ENCODE results near the gene PPP5C. TPM values are rescaled to one million over a fixed set of nuclear protein-coding genes. Genes with fewer than 3 reads are reported as not detected.

Gene PPP5C
- total and polyA plus RNA-seq, 4 experiments from 2014 or later = 16.3 to 38.5 (median 33.8) TPM

DNA sequence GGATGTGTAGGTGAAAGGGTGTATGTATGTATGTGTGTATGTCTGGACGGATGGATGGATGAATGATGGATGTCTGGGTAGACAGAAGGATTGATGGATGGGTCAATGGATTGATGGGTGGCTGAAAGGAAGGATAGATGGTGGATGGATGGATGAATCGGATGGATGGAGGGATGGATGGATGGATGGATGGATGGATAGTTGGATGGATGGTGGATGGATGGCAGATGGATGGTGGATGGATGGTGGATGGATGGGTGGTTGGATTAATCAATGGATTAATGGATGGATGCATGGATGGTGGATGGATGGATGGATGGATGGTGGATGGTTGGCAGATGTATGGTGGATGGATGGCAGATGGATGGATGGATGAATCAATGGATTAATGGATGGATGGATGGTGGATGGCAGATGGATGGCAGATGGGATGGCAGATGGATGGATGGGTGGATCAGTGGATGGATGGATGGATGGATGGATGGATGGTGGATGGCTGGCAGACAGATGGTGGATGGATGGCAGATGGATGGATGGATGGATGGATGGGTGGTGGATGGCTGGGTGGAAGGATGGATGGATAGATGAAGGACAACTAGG, 16.5 kb upstream of the PPP5C start:
- H3K9me3 Mint-ChIP-seq = peaks cover 0 to 38% (median 31%) of the 10 kb centered on the region in 8 donors
- no peak overlapping the region for H3K27ac ChIP-seq (ENCODE audit: low read depth, low read length)
- ChIA-PET POLR2A (ENCODE audit: partially characterized antibody) (no interaction called here), CTCF (ENCODE audit: partially characterized antibody) (no interaction called here)
- no peaks in the 10 kb centered on the region for H3K4me1 ChIP-seq (ENCODE audit: insufficient read depth, low read length)
- H3K27me3 ChIP-seq (ENCODE audit: insufficient read depth, low read length) = no peaks in the 10 kb centered on the region
- no peak overlapping the region for H3K4me3 Mint-ChIP-seq
- peaks cover 0 to 2% (median 0%) of the 10 kb centered on the region in 4 donors for H3K4me1 Mint-ChIP-seq
- H3K4me3 ChIP-seq (ENCODE audit: low read length in 2 of 2) = no peak overlapping the region
- H3K36me3 ChIP-seq (ENCODE audit: insufficient read depth, low read length) = no peaks in the 10 kb centered on the region
- H3K9me3 ChIP-seq (ENCODE audit: control insufficient read depth in 1 of 2, low read length in 2 of 2) = peaks cover 0 to 17% of the 10 kb centered on the region in 2 donors
- H3K27ac Mint-ChIP-seq = no peak overlapping the region
- intact Hi-C loops (cut with micrococcal nuclease) = no loop called here
- peaks cover 0 to 12% of the 10 kb centered on the region in 2 donors for H3K27me3 Mint-ChIP-seq
- H3K36me3 Mint-ChIP-seq = peaks cover 6 to 21% of the 10 kb centered on the region in 2 donors
- DNase-seq = no peak

DNA sequence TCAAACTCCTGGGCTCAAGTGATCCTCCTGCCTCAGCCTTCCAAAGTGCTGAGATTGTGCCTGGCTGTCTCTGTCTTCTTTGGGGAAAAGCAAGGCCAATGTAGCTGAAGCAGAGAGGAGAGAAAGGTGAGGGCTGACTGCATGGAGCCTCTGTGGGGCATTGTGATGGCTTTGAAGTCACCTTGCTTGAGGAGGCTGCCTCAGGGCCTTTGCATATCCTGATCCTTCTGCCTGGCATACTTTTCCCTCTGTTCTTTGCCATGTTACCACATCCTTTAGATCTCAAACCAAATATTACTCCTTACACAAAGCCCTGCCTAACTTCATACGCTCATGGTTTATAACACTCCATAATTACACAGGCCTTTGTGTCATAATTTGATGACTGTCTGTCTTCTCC, 9.4 kb upstream of the PPP5C start:
- Mint-ChIP-seq H3K9me3 (no peaks in the 10 kb centered on the region), H3K27ac (no peak overlapping the region), H3K4me1 (peaks cover 0 to 2% (median 0%) of the 10 kb centered on the region in 4 donors), H3K27me3 (peaks cover 0 to 2% of the 10 kb centered on the region in 2 donors), H3K4me3 (no peak overlapping the region), H3K36me3 (no peaks in the 10 kb centered on the region)
- intact Hi-C loops (cut with micrococcal nuclease) = no loop called here
- no peaks in the 10 kb centered on the region for H3K27me3 ChIP-seq (ENCODE audit: insufficient read depth, low read length)
- no peaks in the 10 kb centered on the region for H3K36me3 ChIP-seq (ENCODE audit: insufficient read depth, low read length)
- CTCF ChIA-PET (ENCODE audit: partially characterized antibody) = no interaction called here
- H3K4me3 ChIP-seq (ENCODE audit: low read length in 2 of 2) = no peak overlapping the region
- POLR2A ChIA-PET (ENCODE audit: partially characterized antibody) = no interaction called here
- no peaks in the 10 kb centered on the region for H3K9me3 ChIP-seq (ENCODE audit: control insufficient read depth in 1 of 2, low read length in 2 of 2)
- H3K27ac ChIP-seq (ENCODE audit: low read depth, low read length) = no peak overlapping the region
- H3K4me1 ChIP-seq (ENCODE audit: insufficient read depth, low read length) = no peaks in the 10 kb centered on the region
- DNase-seq = no peak

DNA sequence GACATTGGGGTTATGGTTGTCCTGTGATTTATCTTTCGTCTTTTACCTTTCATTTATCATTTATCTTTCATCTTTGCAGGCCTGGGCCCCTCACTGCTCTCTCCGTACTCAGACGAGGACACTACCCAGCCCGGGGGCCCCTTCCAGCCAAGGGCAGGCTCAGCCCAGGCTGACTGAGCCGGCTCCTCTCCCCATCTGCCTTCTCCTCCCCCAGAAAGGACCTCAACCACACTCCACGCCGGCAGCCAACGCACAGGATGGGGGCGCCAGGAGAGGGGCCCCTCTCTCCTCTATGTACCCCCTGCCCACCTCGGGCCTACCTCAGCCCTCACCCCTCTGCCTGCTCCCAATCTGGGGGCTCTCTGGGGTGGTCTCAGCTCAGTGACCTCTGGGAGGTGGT, 7.4 kb upstream of the PPP5C start:
- CTCF ChIA-PET (ENCODE audit: partially characterized antibody) = no interaction called here
- H3K27me3 ChIP-seq (ENCODE audit: insufficient read depth, low read length) = no peaks in the 10 kb centered on the region
- H3K27ac ChIP-seq (ENCODE audit: low read depth, low read length) = no peak overlapping the region
- Mint-ChIP-seq H3K4me1 (no peaks in the 10 kb centered on the region), H3K36me3 (no peaks in the 10 kb centered on the region), H3K4me3 (no peak overlapping the region), H3K27ac (no peak overlapping the region), H3K27me3 (peaks cover 0 to 2% of the 10 kb centered on the region in 2 donors), H3K9me3 (no peaks in the 10 kb centered on the region)
- no peaks in the 10 kb centered on the region for H3K36me3 ChIP-seq (ENCODE audit: insufficient read depth, low read length)
- no peak overlapping the region for H3K4me3 ChIP-seq (ENCODE audit: low read length in 2 of 2)
- DNase-seq = no peak
- no peaks in the 10 kb centered on the region for H3K9me3 ChIP-seq (ENCODE audit: control insufficient read depth in 1 of 2, low read length in 2 of 2)
- POLR2A ChIA-PET (ENCODE audit: partially characterized antibody) = no interaction called here
- intact Hi-C loops (cut with micrococcal nuclease) = no loop called here
- no peaks in the 10 kb centered on the region for H3K4me1 ChIP-seq (ENCODE audit: insufficient read depth, low read length)

DNA sequence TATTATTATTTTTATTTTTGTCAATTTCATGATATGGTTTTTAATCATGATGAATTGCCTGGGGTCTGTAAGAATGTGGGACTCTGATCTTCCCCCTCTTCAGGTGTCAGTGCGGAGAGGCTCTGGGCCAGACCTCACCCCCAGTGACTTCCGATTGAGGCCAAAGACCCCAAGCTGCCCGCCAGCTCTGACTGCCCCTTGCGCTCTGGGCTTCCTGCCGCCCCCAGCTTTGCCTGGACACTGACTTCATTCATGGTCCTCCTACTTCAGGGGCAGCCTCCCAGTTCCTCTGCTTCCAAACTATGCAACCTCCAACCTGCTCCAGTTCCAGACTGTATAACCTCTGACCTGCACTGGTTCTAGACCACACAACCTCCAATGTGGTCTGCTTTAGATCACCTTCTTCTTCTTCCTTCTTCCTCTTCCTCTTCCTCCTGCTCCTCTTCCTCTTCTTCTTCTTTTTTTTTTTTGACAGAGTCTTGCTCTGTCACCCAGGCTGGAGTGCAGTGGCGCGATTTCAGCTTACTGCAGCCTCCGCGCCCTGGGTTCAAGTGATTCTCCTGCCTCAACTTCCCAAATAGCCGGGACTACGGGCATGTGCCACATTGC, 6.7 kb upstream of the PPP5C start:
- Mint-ChIP-seq H3K4me3 (peak overlapping the region in 1 of 8 donors; percentile 53), H3K9me3 (no peaks in the 10 kb centered on the region), H3K4me1 (peaks cover 0 to under 1% (median 0%) of the 10 kb centered on the region in 4 donors), H3K27ac (no peak overlapping the region), H3K36me3 (no peaks in the 10 kb centered on the region), H3K27me3 (peaks cover 0 to 2% of the 10 kb centered on the region in 2 donors)
- POLR2A ChIA-PET (ENCODE audit: partially characterized antibody) = no interaction called here
- Histone ChIP-seq H3K27me3 (ENCODE audit: insufficient read depth, low read length) (no peaks in the 10 kb centered on the region), H3K27ac (ENCODE audit: low read depth, low read length) (no peak overlapping the region), H3K4me3 (ENCODE audit: low read length in 2 of 2) (no peak overlapping the region), H3K9me3 (ENCODE audit: control insufficient read depth in 1 of 2, low read length in 2 of 2) (no peaks in the 10 kb centered on the region), H3K4me1 (ENCODE audit: insufficient read depth, low read length) (no peaks in the 10 kb centered on the region), H3K36me3 (ENCODE audit: insufficient read depth, low read length) (no peaks in the 10 kb centered on the region)
- CTCF ChIA-PET (ENCODE audit: partially characterized antibody) = no interaction called here
- intact Hi-C loops (cut with micrococcal nuclease) = no loop called here
- no peak for DNase-seq

DNA sequence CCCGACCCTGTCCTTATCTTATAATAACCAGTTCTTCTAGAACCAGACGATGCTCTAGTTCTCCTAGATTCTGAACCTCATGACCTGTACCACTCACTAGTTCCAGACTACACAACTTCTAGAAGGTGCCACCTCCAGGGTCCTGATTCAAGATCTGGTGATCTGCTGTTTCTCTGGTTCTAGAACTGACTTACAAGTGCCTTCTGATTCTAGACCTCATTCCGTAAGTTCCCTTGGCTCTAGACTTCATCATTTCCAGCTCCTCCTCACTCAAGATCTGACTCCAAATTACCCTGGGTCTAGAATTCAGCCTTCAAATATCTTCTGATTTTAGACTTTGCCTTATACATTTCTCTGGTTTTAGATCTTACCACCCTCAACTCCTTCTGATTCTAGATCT, 5.0 kb upstream of the PPP5C start:
- no peak overlapping the region for H3K27ac Mint-ChIP-seq
- intact Hi-C loops (cut with micrococcal nuclease) = no loop called here

DNA sequence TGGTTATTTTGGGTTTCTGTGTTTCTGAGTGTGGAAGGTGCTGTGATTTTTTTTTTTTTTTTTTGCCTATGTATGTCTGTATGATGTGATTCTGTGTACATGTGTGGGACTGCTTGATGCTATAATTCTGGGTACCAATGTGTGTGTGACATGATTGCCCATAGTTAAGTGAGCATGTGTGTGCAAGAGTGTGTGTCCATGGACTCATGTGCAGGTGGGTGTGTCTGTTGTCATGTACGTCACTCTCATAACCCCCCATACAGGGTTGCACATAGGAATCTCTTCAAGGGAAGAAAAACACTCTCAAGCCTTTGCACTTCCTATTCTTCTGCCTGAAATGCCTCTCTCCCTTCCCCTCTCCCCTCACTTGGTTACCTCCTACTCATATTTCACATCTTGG, 2.5 kb upstream of the PPP5C start:
- no peak overlapping the region for H3K27ac ChIP-seq (ENCODE audit: low read depth, low read length)
- H3K9me3 Mint-ChIP-seq = peaks cover 0 to 1% (median 0%) of the 10 kb centered on the region in 8 donors
- no peaks in the 10 kb centered on the region for H3K27me3 ChIP-seq (ENCODE audit: insufficient read depth, low read length)
- DNase-seq = no peak
- ChIA-PET POLR2A (ENCODE audit: partially characterized antibody) (no interaction called here), CTCF (ENCODE audit: partially characterized antibody) (no interaction called here)
- H3K27me3 Mint-ChIP-seq = peaks cover 0 to 2% of the 10 kb centered on the region in 2 donors
- H3K36me3 ChIP-seq (ENCODE audit: insufficient read depth, low read length) = no peaks in the 10 kb centered on the region
- peaks cover 23 to 41% (median 30%) of the 10 kb centered on the region in 4 donors for H3K4me1 Mint-ChIP-seq
- H3K9me3 ChIP-seq (ENCODE audit: control insufficient read depth in 1 of 2, low read length in 2 of 2) = no peaks in the 10 kb centered on the region
- peak overlapping the region in 1 of 7 donors; percentile 56 for H3K27ac Mint-ChIP-seq
- peaks cover 21% of the 10 kb centered on the region for H3K4me1 ChIP-seq (ENCODE audit: insufficient read depth, low read length)
- intact Hi-C loops (cut with micrococcal nuclease) = no loop called here
- H3K4me3 Mint-ChIP-seq = peak overlapping the region in 2 of 8 donors; percentile 14 to 64
- no peak overlapping the region for H3K4me3 ChIP-seq (ENCODE audit: low read length in 2 of 2)
- H3K36me3 Mint-ChIP-seq = peaks cover 4 to 8% of the 10 kb centered on the region in 2 donors

More for the DNA sequence above, 5.0 kb upstream of the PPP5C start:
- Histone ChIP-seq H3K4me1 (ENCODE audit: insufficient read depth, low read length) (no peaks in the 10 kb centered on the region), H3K27ac (ENCODE audit: low read depth, low read length) (no peak overlapping the region), H3K36me3 (ENCODE audit: insufficient read depth, low read length) (no peaks in the 10 kb centered on the region), H3K9me3 (ENCODE audit: control insufficient read depth in 1 of 2, low read length in 2 of 2) (no peaks in the 10 kb centered on the region), H3K4me3 (ENCODE audit: low read length in 2 of 2) (no peak overlapping the region), H3K27me3 (ENCODE audit: insufficient read depth, low read length) (no peaks in the 10 kb centered on the region)
- ChIA-PET CTCF (ENCODE audit: partially characterized antibody) (no interaction called here), POLR2A (ENCODE audit: partially characterized antibody) (no interaction called here)
- Mint-ChIP-seq H3K4me1 (peaks cover 3 to 17% (median 9%) of the 10 kb centered on the region in 4 donors), H3K27me3 (peaks cover 0 to 2% of the 10 kb centered on the region in 2 donors), H3K9me3 (no peaks in the 10 kb centered on the region), H3K4me3 (no peak overlapping the region), H3K36me3 (peaks cover 0 to 4% of the 10 kb centered on the region in 2 donors)
- no peak for DNase-seq

DNA sequence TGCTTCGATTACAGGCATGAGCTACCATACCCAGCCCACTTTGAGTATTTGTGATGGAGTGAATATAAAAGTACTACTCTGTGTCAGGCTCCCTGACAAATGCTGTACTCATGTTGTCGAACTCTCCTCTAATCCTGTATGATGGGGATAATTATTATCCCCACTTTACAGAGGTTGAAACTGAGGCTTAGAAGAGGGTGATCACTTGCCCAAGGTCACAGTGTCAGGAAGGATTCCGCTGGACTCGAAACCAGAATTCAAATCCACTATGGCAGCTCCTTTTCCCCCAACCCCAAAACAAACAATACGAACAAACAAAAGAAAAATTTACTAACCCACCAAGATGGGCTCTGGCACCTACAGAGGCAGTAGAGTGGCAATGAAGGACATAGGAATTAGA, 1.7 kb upstream of the PPP5C start:
- H3K27me3 Mint-ChIP-seq = peaks cover 0 to 2% of the 10 kb centered on the region in 2 donors
- peak overlapping the region in 7 of 8 donors; percentile 91 to 96 (median 94) for H3K4me3 Mint-ChIP-seq
- no peak for DNase-seq
- peaks cover 4 to 8% of the 10 kb centered on the region in 2 donors for H3K36me3 Mint-ChIP-seq
- POLR2A ChIA-PET (ENCODE audit: partially characterized antibody) = no interaction called here
- CTCF ChIA-PET (ENCODE audit: partially characterized antibody) = no interaction called here
- H3K27me3 ChIP-seq (ENCODE audit: insufficient read depth, low read length) = no peaks in the 10 kb centered on the region
- no peaks in the 10 kb centered on the region for H3K9me3 ChIP-seq (ENCODE audit: control insufficient read depth in 1 of 2, low read length in 2 of 2)
- peak overlapping the region in 1 of 7 donors; percentile 82 for H3K27ac Mint-ChIP-seq
- H3K4me3 ChIP-seq (ENCODE audit: low read length in 2 of 2) = no peak overlapping the region
- no peak overlapping the region for H3K27ac ChIP-seq (ENCODE audit: low read depth, low read length)
- H3K4me1 Mint-ChIP-seq = peaks cover 29 to 49% (median 37%) of the 10 kb centered on the region in 4 donors
- H3K4me1 ChIP-seq (ENCODE audit: insufficient read depth, low read length) = peaks cover 29% of the 10 kb centered on the region
- no peaks in the 10 kb centered on the region for H3K36me3 ChIP-seq (ENCODE audit: insufficient read depth, low read length)
- H3K9me3 Mint-ChIP-seq = peaks cover 0 to 1% (median 0%) of the 10 kb centered on the region in 8 donors
- intact Hi-C loops (cut with micrococcal nuclease) = loop anchor here (5.0 kb wide), 1 partner anchor 843 kb away; no protein-coding TSS in a partner anchor
